ENCODE measurements around the gene MEX3D. TPM values are rescaled to one million over a fixed set of nuclear protein-coding genes. Genes with fewer than 3 reads are reported as not detected.
A peak's percentile ranks its signal among the peaks of the same experiment; 100 is the strongest.

The MEX3D gene
- total RNA-seq, 4 donors from 2014 or later: 18.8 to 47.8 (median 28.7) TPM

DNA sequence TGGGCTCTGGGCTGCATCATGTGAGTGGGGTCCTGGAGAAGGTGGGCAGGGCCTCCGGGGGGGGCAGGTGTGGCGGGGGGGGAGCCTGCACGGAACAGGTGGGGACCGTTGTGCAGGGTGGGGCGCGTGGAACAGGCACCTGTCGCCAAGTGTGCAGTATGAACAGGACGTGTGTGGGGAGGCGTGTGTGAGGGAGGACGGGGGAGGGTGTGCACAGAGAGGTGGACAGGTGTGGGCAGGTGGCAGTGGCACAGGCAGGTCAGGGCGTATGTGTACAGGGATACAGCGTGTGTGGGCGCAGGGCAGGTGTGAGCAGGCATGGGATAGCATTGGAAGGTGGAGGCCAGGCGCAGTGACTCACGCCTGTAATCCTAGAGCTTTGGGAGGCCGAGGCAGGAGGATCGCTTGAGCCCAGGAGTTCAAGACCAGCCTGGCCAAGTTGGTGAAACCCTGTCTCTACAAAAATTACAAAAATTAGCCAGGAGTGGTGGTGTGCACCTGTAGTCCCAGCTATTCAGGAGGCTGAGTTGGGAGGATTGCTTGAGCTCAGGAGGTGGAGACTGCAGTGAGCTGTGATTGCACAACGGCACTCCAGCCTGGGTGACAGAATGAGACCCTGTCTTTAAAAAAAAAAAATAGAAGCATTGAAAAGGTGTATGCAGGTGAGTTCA lies 41.0 kb downstream of the MEX3D start:
- no peak for ATAC-seq

DNA sequence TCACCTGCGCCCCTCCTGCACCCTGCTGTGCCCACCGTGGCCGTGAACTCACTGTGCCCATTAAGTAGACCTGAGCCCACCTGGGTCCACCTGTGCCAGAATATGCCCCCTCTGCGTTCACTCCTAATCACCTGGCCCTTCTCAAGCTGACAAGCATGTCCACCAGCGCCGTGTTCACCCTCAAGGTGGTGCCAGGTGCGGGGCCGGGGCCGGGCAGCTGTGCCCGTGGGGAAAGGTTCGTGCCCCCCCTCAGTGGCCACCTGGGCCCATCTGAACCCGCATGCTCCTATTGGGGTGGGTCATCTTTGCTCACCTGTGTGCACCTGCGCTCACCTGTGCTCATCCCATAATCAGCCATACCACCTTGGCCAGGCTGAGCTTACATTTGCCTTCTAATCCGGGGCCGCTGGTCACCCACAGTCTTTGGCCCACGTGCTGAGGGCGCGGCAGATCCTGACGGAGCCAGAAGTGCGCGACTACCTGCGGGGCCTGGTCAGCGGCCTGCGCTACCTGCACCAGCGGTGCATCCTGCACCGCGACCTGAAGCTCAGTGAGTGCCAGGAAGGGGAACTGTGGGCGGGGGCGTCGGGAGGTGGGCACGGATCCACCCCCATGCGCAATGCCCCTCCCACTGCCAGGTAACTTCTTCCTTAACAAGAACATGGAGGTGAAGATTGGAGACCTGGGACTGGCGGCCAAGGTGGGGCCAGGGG lies 41.9 kb downstream of the MEX3D start:
- peaks cover 88% of the 10 kb centered on the region for H3K27me3 ChIP-seq
- H3K27ac ChIP-seq: no peak overlapping the region
- WGBS, 2 donors (ENCODE audit: low coverage in 1 of 2): 82 to 90% methylated on average over 2 to 10 of the region's 33 CpGs

More for the DNA sequence above, 41.0 kb downstream of the MEX3D start:
- no peak for TF ChIP-seq EP300 (IDR thresholded peaks at IDR 0.05)
- Histone ChIP-seq H3K27me3 (peaks cover 97% of the 10 kb centered on the region), H3K9me3 (no peaks in the 10 kb centered on the region), H3K27ac (no peak overlapping the region), H3K36me3 (no peaks in the 10 kb centered on the region), H3K4me3 (no peak overlapping the region), H3K4me1 (peaks cover 0 to 12% (median 0%) of the 10 kb centered on the region in 3 donors)
- 78 to 81% methylated on average over 9 to 10 of the region's 18 CpGs for WGBS, 2 donors (ENCODE audit: low coverage in 1 of 2)

GRCh38 chr19:1525343-1525742 lies 42.8 kb downstream of the MEX3D start:
- no peak overlapping the region for H3K27ac ChIP-seq
- peaks cover 82% of the 10 kb centered on the region for H3K27me3 ChIP-seq
- no peaks in the 10 kb centered on the region for H3K9me3 ChIP-seq
- no peak for ATAC-seq
- H3K36me3 ChIP-seq: no peaks in the 10 kb centered on the region
- no peak overlapping the region for H3K4me3 ChIP-seq
- WGBS, 2 donors (ENCODE audit: low coverage in 1 of 2): 84% methylated on average over 5 of the region's 31 CpGs; no CpG with 5 or more reads in 1 of the 2 donors
- H3K4me1 ChIP-seq: peaks cover 0 to 12% (median 0%) of the 10 kb centered on the region in 3 donors
- no peak for TF ChIP-seq EP300 (IDR thresholded peaks at IDR 0.05)
- TF ChIP-seq POLR2AphosphoS5 (IDR thresholded peaks at IDR 0.05): no peak

More for the DNA sequence above, 41.9 kb downstream of the MEX3D start:
- TF ChIP-seq POLR2AphosphoS5 (IDR thresholded peaks at IDR 0.05) (no peak), POLR2A (IDR thresholded peaks at IDR 0.05) (no peak), EP300 (IDR thresholded peaks at IDR 0.05) (no peak), CTCF (IDR thresholded peaks at IDR 0.05) (no peak)
- Histone ChIP-seq H3K4me1 (peaks cover 0 to 12% (median 0%) of the 10 kb centered on the region in 3 donors), H3K36me3 (no peaks in the 10 kb centered on the region), H3K4me3 (no peak overlapping the region), H3K9me3 (no peaks in the 10 kb centered on the region)
- ATAC-seq: no peak

DNA sequence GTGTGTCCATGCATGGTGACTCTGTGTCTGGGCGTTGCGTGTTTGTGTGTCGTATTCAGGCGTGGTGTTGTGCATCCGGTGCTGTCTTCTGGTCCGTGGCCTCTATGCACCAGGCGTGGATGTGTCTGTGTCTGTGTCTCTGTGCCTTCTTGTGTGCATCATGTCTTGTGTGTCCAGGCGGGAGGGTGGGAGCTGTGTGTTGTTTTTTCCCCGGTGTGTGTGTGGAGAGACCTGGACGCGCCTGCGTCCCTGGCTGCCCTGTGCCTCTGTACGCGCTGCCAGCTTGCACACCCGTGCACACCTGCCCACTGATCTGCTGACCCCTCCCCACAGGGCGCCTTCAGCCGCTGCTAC lies 43.2 kb downstream of the MEX3D start:
- TF ChIP-seq EP300 (IDR thresholded peaks at IDR 0.05) (no peak), POLR2A (IDR thresholded peaks at IDR 0.05) (no peak), CTCF (IDR thresholded peaks at IDR 0.05) (no peak), POLR2AphosphoS5 (IDR thresholded peaks at IDR 0.05) (no peak)
- ATAC-seq: no peak
- Histone ChIP-seq H3K9me3 (no peaks in the 10 kb centered on the region), H3K4me3 (no peak overlapping the region), H3K27me3 (peaks cover 82% of the 10 kb centered on the region), H3K36me3 (no peaks in the 10 kb centered on the region), H3K27ac (no peak overlapping the region), H3K4me1 (peaks cover 0 to 12% (median 0%) of the 10 kb centered on the region in 3 donors)
- 60 to 64% methylated on average over 7 to 8 of the region's 17 CpGs for WGBS, 2 donors (ENCODE audit: low coverage in 1 of 2)

DNA sequence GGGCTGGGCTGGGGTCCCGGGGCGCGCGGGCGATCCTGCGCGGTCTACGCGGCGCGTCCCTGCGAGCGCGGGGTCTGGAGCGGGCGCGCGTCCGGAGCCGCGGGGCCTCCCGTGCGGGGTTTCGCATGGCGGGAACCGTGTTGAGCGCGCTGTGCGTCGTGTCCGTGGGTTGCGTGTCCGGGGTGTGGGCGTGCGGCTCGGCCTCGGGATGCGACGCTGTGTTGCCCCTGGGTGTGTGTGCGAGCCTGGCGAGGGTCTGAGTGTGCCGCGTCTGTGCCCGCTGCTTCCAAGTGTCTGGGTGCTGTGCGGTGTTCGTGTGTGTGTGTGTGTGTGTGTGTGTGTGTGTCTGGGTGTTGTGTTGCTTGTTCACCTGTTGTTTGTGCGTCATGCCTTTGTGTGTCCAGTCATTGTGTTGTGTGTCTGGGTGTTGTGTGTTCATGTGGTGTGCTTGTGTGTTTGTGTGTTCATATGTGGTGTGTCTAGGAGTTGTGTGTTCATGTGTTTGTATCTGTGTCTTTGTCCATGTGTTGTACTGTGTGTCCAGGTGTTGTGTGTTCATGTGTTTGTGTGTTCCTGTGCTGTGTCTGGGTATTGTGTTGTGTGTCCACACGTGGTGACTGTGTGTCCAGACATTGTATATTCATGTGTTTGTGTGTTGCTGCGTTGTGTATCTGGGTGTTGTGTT lies 43.7 kb downstream of the MEX3D start:
- WGBS, 2 donors (ENCODE audit: low coverage in 1 of 2): 100% methylated on average over 1 of the region's 49 CpGs
- no peak overlapping the region for H3K27ac ChIP-seq
- H3K4me3 ChIP-seq: peak overlapping the region in 1 of 2 donors; percentile 43

More for the DNA sequence above, 43.7 kb downstream of the MEX3D start:
- TF ChIP-seq EP300 (IDR thresholded peaks at IDR 0.05) (no peak), POLR2A (IDR thresholded peaks at IDR 0.05) (no peak), CTCF (IDR thresholded peaks at IDR 0.05) (no peak), POLR2AphosphoS5 (IDR thresholded peaks at IDR 0.05) (no peak)
- H3K27me3 ChIP-seq: peaks cover 80% of the 10 kb centered on the region
- no peaks in the 10 kb centered on the region for H3K36me3 ChIP-seq
- no peaks in the 10 kb centered on the region for H3K9me3 ChIP-seq
- no peak for ATAC-seq
- H3K4me1 ChIP-seq: peaks cover 0 to 12% (median 0%) of the 10 kb centered on the region in 3 donors

Data from gastroesophageal sphincter (tissue), 4 donors.